Measurements from ENCODE around the gene UGT2B15.
"Not testable (repeated sequence)": the region's sequence is repeated elsewhere in the genome, so short reads cannot be mapped to it uniquely, and the experiment has no call there.

The UGT2B15 gene

GRCh38 chr4:68670479-68670939 is at the start of gene UGT2B15:
Gene UGT2B15, minus strand, starts transcription at chr4:68670652. Its CDS starts 34 bp downstream, at chr4:68670618.
- not testable (repeated sequence) for DNase-seq

GRCh38 chr4:68719075-68719473 is 48.6 kb upstream of the UGT2B15 start:
- DNase-seq = no peak

- DNase-seq = no peak
Measured at GRCh38 chr4:68718447-68719074, 48.1 kb upstream of the UGT2B15 start.

- no peak for DNase-seq
Measured at GRCh38 chr4:68717999-68718398, 47.5 kb upstream of the UGT2B15 start.

- no peak for DNase-seq
Measured at GRCh38 chr4:68714400-68714799, 43.9 kb upstream of the UGT2B15 start.

GRCh38 chr4:68712207-68712606 is 41.8 kb upstream of the UGT2B15 start:
- no peak for DNase-seq

- DNase-seq = no peak
Measured at GRCh38 chr4:68708566-68708965, 38.1 kb upstream of the UGT2B15 start.

- DNase-seq = not testable (repeated sequence)
Measured at GRCh38 chr4:68703168-68703567, 32.7 kb upstream of the UGT2B15 start.

GRCh38 chr4:68700152-68700551 is 29.7 kb upstream of the UGT2B15 start:
- DNase-seq = no peak

GRCh38 chr4:68693325-68694075 is 23.0 kb upstream of the UGT2B15 start:
- DNase-seq = no peak

- DNase-seq = no peak
Measured at GRCh38 chr4:68691186-68691585, 20.7 kb upstream of the UGT2B15 start.

GRCh38 chr4:68683034-68683433 is 12.6 kb upstream of the UGT2B15 start:
- no peak for DNase-seq

- not testable (repeated sequence) for DNase-seq
Measured at GRCh38 chr4:68681298-68681697, 10.8 kb upstream of the UGT2B15 start.

GRCh38 chr4:68673143-68673542 is 2.7 kb upstream of the UGT2B15 start:
- DNase-seq = no peak

GRCh38 chr4:68671217-68671616 is 765 bp upstream of the UGT2B15 start:
- DNase-seq = not testable (repeated sequence)

GRCh38 chr4:68668537-68669163 is 1.8 kb downstream of the UGT2B15 start:
- DNase-seq = not testable (repeated sequence)

GRCh38 chr4:68667551-68667950 is 2.9 kb downstream of the UGT2B15 start:
- not testable (repeated sequence) for DNase-seq

GRCh38 chr4:68664721-68665120 is 5.7 kb downstream of the UGT2B15 start:
- DNase-seq = not testable (repeated sequence)

GRCh38 chr4:68662836-68663574 is 7.4 kb downstream of the UGT2B15 start:
- not testable (repeated sequence) for DNase-seq

GRCh38 chr4:68658672-68659071 is 11.8 kb downstream of the UGT2B15 start:
- DNase-seq = no peak

- DNase-seq = not testable (repeated sequence)
Measured at GRCh38 chr4:68657022-68657594, 13.3 kb downstream of the UGT2B15 start.

- not testable (repeated sequence) for DNase-seq
Measured at GRCh38 chr4:68656445-68656973, 13.9 kb downstream of the UGT2B15 start.
